Measurements from ENCODE around the gene PDE6D. TPM values are rescaled to one million over a fixed set of nuclear protein-coding genes. Genes with fewer than 3 reads are reported as not detected.

Gene PDE6D
- polyA plus RNA-seq, 3 donors, result 28.4 to 54.6 (median 50.5) TPM

DNA sequence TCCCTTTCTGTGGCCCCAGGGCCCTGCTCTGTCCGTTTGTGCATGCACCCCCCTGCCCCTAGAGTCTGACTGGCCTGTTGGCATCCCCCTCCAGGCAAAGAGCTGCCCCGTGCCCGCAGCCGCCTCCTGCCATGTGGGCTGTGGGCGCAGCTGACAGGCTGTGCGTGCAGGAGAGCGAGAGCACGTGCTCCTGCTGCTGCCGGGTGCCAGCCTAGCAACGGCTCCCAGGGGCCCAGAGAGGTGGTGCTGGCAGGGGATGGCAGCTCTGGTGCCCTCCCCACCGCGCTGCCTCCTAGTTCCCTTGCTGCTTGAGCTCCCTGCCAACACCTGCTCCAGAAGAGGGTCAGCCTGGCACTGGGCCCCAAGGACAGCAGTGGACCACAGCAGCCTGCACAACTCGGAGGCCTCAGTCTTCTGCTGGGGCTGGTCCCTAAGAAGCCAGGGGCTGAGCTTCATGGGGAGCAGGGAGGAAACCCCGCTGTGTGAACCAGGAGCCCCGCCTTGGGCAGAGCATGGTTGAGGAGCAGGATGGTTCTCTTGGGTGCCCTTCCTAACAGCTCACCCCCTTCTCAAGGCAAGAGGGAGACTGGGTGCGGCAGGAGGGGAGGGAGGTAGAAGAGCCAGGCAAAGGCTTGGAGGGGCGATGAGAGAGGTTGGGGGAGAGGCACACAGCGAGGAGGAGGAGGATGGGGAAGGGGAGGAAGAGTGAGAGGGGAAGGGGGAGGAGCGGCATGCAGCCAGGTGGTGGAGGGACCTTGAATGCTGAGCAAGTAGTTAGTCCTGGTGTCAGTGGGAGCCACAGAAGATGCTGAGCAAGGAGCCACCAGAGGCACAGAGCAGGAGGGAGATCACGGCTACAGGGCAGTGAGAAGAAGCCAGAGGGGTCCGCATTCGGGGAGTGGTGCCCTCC lies 96.5 kb downstream of the PDE6D start:
- no peak overlapping the region for H3K4me3 Mint-ChIP-seq
- H2AFZ ChIP-seq (ENCODE audit: insufficient read depth, low read depth, low read length, poor library complexity, severe bottlenecking), result no peak overlapping the region

More for the DNA sequence above, 96.5 kb downstream of the PDE6D start:
- 88% methylated on average over 20 of the region's 22 CpGs for WGBS (ENCODE audit: insufficient coverage)
- Mint-ChIP-seq H3K27me3 (ENCODE audit: low read depth in 3 of 3) (peaks cover 2 to 8% (median 5%) of the 10 kb centered on the region in 3 donors), H3K9me3 (peaks cover 0 to 2% (median 0%) of the 10 kb centered on the region in 7 donors), H3K4me1 (peaks cover 26% of the 10 kb centered on the region), H3K27ac (peak overlapping the region in 1 of 7 donors; percentile 41), H3K36me3 (no peaks in the 10 kb centered on the region)
- DNase-seq, result no peak
- H3K27me3 ChIP-seq (ENCODE audit: control insufficient read depth in 2 of 2, insufficient read depth in 2 of 2, low read length in 2 of 2), result peaks cover 0 to 5% of the 10 kb centered on the region in 2 donors
- no peaks in the 10 kb centered on the region for H4K20me1 ChIP-seq (ENCODE audit: insufficient read depth, low read length)
- no peak overlapping the region for H3K27ac ChIP-seq (ENCODE audit: low read depth in 1 of 2, low read length in 2 of 2)
- no peak overlapping the region for H3K4me2 ChIP-seq (replicated peaks; ENCODE audit: extremely low read depth, low read length, poor library complexity, severe bottlenecking)
- H3K36me3 ChIP-seq (replicated peaks in 1 of 2; ENCODE audit: control insufficient read depth in 1 of 2, insufficient read depth in 2 of 2, low read length in 2 of 2), result no peaks in the 10 kb centered on the region
- TF ChIP-seq, protein P1, sequence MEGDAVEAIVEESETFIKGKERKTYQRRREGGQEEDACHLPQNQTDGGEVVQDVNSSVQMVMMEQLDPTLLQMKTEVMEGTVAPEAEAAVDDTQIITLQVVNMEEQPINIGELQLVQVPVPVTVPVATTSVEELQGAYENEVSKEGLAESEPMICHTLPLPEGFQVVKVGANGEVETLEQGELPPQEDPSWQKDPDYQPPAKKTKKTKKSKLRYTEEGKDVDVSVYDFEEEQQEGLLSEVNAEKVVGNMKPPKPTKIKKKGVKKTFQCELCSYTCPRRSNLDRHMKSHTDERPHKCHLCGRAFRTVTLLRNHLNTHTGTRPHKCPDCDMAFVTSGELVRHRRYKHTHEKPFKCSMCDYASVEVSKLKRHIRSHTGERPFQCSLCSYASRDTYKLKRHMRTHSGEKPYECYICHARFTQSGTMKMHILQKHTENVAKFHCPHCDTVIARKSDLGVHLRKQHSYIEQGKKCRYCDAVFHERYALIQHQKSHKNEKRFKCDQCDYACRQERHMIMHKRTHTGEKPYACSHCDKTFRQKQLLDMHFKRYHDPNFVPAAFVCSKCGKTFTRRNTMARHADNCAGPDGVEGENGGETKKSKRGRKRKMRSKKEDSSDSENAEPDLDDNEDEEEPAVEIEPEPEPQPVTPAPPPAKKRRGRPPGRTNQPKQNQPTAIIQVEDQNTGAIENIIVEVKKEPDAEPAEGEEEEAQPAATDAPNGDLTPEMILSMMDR (IDR thresholded peaks at IDR 0.05), result no peak
- intact Hi-C loops (cut with micrococcal nuclease), result loop anchor here in 1 of 2 donors (5.0 kb wide), 1 partner anchor 33 kb away; no protein-coding TSS in a partner anchor
- no peaks in the 10 kb centered on the region for H3K9me3 ChIP-seq (replicated peaks in 1 of 2; ENCODE audit: control insufficient read depth in 1 of 2, insufficient read depth in 1 of 2, low read length in 2 of 2)
- H3K4me1 ChIP-seq (ENCODE audit: control insufficient read depth in 1 of 2, insufficient read depth in 2 of 2, low read length in 2 of 2), result peaks cover 15 to 23% of the 10 kb centered on the region in 2 donors
- no peaks in the 10 kb centered on the region for H3K79me2 ChIP-seq (ENCODE audit: insufficient read depth, low read length)
- no peak overlapping the region for H3K4me3 ChIP-seq (replicated peaks in 1 of 3; ENCODE audit: low read depth in 2 of 3, low read length in 3 of 3)
- H3K9ac ChIP-seq (ENCODE audit: insufficient read depth, low read length, poor library complexity, severe bottlenecking), result no peak overlapping the region
